ENCODE results near the gene KICS2. TPM values are rescaled to one million over a fixed set of nuclear protein-coding genes. Genes with fewer than 3 reads are reported as not detected.
"Not testable (repeated sequence)": the region's sequence is repeated elsewhere in the genome, so short reads cannot be mapped to it uniquely, and the experiment has no call there.

The KICS2 gene
- total RNA-seq, 1 experiment from 2014 or later: 8.6 TPM

DNA sequence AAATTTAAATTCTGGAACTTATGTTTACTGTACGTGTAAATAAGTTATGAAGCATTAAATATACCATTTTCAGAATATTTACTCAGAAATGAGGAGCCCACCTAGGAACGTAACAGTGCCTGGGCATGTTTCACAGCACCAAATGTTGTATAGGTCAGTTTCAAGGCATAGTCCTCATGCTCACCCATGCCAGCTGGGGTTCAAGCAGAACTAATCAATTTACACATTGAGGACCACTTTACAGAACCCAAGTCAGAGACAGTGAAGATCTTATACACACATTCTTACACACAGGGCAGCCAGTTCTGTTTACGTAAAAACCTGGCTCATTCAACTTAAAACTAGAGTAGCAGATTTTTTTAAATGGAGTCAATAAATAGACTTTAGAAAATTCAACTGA lies 2.0 kb downstream of the KICS2 start:
- H3K36me3 Mint-ChIP-seq (ENCODE audit: insufficient read depth, unreplicated experiment): peaks cover 19% of the 10 kb centered on the region
- no TSS peak for BruUV-seq (replicated peaks)
- no peaks in the 10 kb centered on the region for H3K9me3 Mint-ChIP-seq (ENCODE audit: unreplicated experiment)
- TF ChIP-seq, protein P1, sequence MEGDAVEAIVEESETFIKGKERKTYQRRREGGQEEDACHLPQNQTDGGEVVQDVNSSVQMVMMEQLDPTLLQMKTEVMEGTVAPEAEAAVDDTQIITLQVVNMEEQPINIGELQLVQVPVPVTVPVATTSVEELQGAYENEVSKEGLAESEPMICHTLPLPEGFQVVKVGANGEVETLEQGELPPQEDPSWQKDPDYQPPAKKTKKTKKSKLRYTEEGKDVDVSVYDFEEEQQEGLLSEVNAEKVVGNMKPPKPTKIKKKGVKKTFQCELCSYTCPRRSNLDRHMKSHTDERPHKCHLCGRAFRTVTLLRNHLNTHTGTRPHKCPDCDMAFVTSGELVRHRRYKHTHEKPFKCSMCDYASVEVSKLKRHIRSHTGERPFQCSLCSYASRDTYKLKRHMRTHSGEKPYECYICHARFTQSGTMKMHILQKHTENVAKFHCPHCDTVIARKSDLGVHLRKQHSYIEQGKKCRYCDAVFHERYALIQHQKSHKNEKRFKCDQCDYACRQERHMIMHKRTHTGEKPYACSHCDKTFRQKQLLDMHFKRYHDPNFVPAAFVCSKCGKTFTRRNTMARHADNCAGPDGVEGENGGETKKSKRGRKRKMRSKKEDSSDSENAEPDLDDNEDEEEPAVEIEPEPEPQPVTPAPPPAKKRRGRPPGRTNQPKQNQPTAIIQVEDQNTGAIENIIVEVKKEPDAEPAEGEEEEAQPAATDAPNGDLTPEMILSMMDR (IDR thresholded peaks at IDR 0.05; ENCODE audit: insufficient read depth in 1 of 2, low read depth in 1 of 2, low read length in 1 of 2, severe bottlenecking in 1 of 2, unreplicated experiment in 1 of 2): no peak
- H3K4me1 ChIP-seq: peaks cover 12% of the 10 kb centered on the region; the same call in 1 of the 2 replicates
- H3K27me3 Mint-ChIP-seq (ENCODE audit: insufficient read depth, unreplicated experiment): no peaks in the 10 kb centered on the region
- H3K27ac Mint-ChIP-seq (ENCODE audit: unreplicated experiment): no peak overlapping the region
- H3K4me1 Mint-ChIP-seq (ENCODE audit: low read depth, unreplicated experiment): peaks cover 17% of the 10 kb centered on the region
- H3K36me3 ChIP-seq (ENCODE audit: control insufficient read depth, insufficient read depth, low read length): no peaks in the 10 kb centered on the region
- H3K4me3 Mint-ChIP-seq (ENCODE audit: unreplicated experiment): no peak overlapping the region
- DNase-seq: no peak
- ChIA-PET CTCF (no interaction called here), POLR2A (no interaction called here)
- no peaks in the 10 kb centered on the region for H3K27me3 ChIP-seq (replicated peaks; ENCODE audit: control insufficient read depth, insufficient read depth, low read length)
- H3K4me3 ChIP-seq (ENCODE audit: low read depth, low read length): no peak overlapping the region
- no peaks in the 10 kb centered on the region for H3K9me3 ChIP-seq
- intact Hi-C loops (cut with micrococcal nuclease; ENCODE audit: unreplicated experiment): no loop called here

DNA sequence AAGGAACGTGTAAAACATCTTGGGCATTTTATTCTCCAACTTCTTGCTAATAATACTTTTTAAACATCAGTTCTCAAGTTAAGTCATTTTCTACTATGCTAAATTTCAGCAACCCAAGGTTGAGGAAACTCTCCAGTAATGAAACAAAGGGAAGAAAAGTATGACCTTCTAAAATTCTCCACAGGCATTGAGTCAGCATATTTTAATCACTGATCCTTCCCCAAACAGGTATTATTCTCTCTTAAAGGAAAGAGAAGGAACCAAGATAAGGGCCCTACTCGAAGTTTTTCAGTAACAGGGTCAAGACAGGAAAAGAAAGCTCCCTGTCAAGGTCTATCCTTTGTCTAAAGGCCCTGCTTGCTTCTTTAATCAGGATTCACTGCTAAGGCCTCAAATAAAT lies 3.0 kb downstream of the KICS2 start:
- H3K27me3 ChIP-seq (replicated peaks; ENCODE audit: control insufficient read depth, insufficient read depth, low read length): no peaks in the 10 kb centered on the region
- no peaks in the 10 kb centered on the region for H3K36me3 ChIP-seq (ENCODE audit: control insufficient read depth, insufficient read depth, low read length)
- intact Hi-C loops (cut with micrococcal nuclease; ENCODE audit: unreplicated experiment): no loop called here
- peaks cover 17% of the 10 kb centered on the region for H3K4me1 Mint-ChIP-seq (ENCODE audit: low read depth, unreplicated experiment)
- CTCF ChIA-PET: no interaction called here
- POLR2A ChIA-PET: no interaction called here
- TF ChIP-seq, protein P1 (IDR thresholded peaks at IDR 0.05; ENCODE audit: insufficient read depth in 1 of 2, low read depth in 1 of 2, low read length in 1 of 2, severe bottlenecking in 1 of 2, unreplicated experiment in 1 of 2): no peak
- BruUV-seq (replicated peaks): no TSS peak
- DNase-seq: no peak
- no peaks in the 10 kb centered on the region for H3K9me3 ChIP-seq
- H3K9me3 Mint-ChIP-seq (ENCODE audit: unreplicated experiment): no peaks in the 10 kb centered on the region
- no peaks in the 10 kb centered on the region for H3K27me3 Mint-ChIP-seq (ENCODE audit: insufficient read depth, unreplicated experiment)
- H3K4me3 ChIP-seq (ENCODE audit: low read depth, low read length): no peak overlapping the region
- no peak overlapping the region for H3K27ac Mint-ChIP-seq (ENCODE audit: unreplicated experiment)
- peaks cover 19% of the 10 kb centered on the region for H3K36me3 Mint-ChIP-seq (ENCODE audit: insufficient read depth, unreplicated experiment)
- H3K4me1 ChIP-seq: peaks cover 12% of the 10 kb centered on the region; the same call in 1 of the 2 replicates
- no peak overlapping the region for H3K4me3 Mint-ChIP-seq (ENCODE audit: unreplicated experiment)

DNA sequence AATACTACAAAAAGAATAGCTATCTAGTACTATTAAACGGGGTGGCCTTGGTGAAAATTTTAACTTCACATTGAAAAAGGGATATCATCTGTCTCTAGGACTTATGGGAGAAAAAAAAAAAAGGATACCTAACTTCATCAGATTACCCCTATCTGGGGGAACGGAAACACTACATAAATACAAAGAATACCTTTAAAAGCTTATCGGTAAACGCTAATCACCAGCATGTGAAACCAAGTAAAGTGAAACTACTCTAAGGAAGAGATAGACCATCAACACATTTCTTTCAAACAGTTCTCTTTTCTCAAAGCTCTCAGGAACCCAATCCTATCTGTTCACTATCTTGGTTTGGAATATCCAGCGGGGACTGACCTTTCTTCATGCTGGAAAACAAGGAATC lies 3.5 kb downstream of the KICS2 start:
- no peaks in the 10 kb centered on the region for H3K9me3 ChIP-seq
- CTCF ChIA-PET: no interaction called here
- no peak overlapping the region for H3K4me3 ChIP-seq (ENCODE audit: low read depth, low read length)
- POLR2A ChIA-PET: interaction anchor here (0.6 kb wide), 1 partner anchor 21 kb away, joined by 3 read pairs; no protein-coding TSS in a partner anchor
- no peak for DNase-seq
- TF ChIP-seq, protein P1 (IDR thresholded peaks at IDR 0.05; ENCODE audit: insufficient read depth in 1 of 2, low read depth in 1 of 2, low read length in 1 of 2, severe bottlenecking in 1 of 2, unreplicated experiment in 1 of 2): no peak
- no peaks in the 10 kb centered on the region for H3K9me3 Mint-ChIP-seq (ENCODE audit: unreplicated experiment)
- peaks cover 19% of the 10 kb centered on the region for H3K36me3 Mint-ChIP-seq (ENCODE audit: insufficient read depth, unreplicated experiment)
- no TSS peak for BruUV-seq (replicated peaks)
- H3K4me1 ChIP-seq: peaks cover 12% of the 10 kb centered on the region; the same call in 1 of the 2 replicates
- H3K27me3 ChIP-seq (replicated peaks; ENCODE audit: control insufficient read depth, insufficient read depth, low read length): no peaks in the 10 kb centered on the region
- peaks cover 17% of the 10 kb centered on the region for H3K4me1 Mint-ChIP-seq (ENCODE audit: low read depth, unreplicated experiment)
- H3K36me3 ChIP-seq (ENCODE audit: control insufficient read depth, insufficient read depth, low read length): no peaks in the 10 kb centered on the region
- no peaks in the 10 kb centered on the region for H3K27me3 Mint-ChIP-seq (ENCODE audit: insufficient read depth, unreplicated experiment)
- intact Hi-C loops (cut with micrococcal nuclease; ENCODE audit: unreplicated experiment): no loop called here
- H3K4me3 Mint-ChIP-seq (ENCODE audit: unreplicated experiment): no peak overlapping the region
- no peak overlapping the region for H3K27ac Mint-ChIP-seq (ENCODE audit: unreplicated experiment)

DNA sequence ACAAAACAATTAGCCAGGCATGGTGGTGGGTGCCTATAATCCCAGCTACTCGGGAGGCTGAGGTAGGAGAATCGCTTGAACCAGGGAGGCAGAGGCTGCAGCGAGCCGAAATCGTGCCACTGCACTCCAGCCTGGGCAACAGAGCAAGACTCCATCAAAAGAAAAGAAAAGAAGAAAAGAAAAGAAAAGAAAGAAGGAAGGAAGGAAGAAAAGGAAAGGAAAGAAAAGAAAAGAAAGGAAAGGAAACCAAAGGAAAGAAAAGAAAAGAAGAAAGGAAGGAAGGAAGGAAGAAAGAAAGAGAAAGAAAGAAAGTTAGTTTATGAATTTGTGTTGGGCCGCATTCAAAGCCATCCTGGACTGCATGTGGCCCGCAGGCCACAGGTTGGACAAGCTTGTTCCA lies 4.5 kb downstream of the KICS2 start:
- not testable (repeated sequence) for H3K9me3 ChIP-seq

More for the DNA sequence above, 4.5 kb downstream of the KICS2 start:
- POLR2A ChIA-PET; H3K9me3 Mint-ChIP-seq (ENCODE audit: unreplicated experiment); CTCF ChIA-PET; H3K27me3 ChIP-seq (replicated peaks; ENCODE audit: control insufficient read depth, insufficient read depth, low read length); H3K4me3 Mint-ChIP-seq (ENCODE audit: unreplicated experiment); BruUV-seq (replicated peaks); DNase-seq; H3K27me3 Mint-ChIP-seq (ENCODE audit: insufficient read depth, unreplicated experiment); H3K27ac Mint-ChIP-seq (ENCODE audit: unreplicated experiment); H3K36me3 ChIP-seq (ENCODE audit: control insufficient read depth, insufficient read depth, low read length); H3K4me3 ChIP-seq (ENCODE audit: low read depth, low read length); intact Hi-C loops (cut with micrococcal nuclease; ENCODE audit: unreplicated experiment): not testable (repeated sequence)
- Mint-ChIP-seq H3K4me1 (ENCODE audit: low read depth, unreplicated experiment) (peaks cover 17% of the 10 kb centered on the region), H3K36me3 (ENCODE audit: insufficient read depth, unreplicated experiment) (peaks cover 19% of the 10 kb centered on the region)
- peaks cover 12% of the 10 kb centered on the region; the same call in 1 of the 2 replicates for H3K4me1 ChIP-seq
